Sigmoid colon (tissue), 7 donors: ENCODE results near the gene SDK1. TPM values are rescaled to one million over a fixed set of nuclear protein-coding genes. Genes with fewer than 3 reads are reported as not detected.

Experiments
- DNase-seq: peaks from one replicate; pipeline ENCODE4 v3.0.0-alpha.2; 2019
- H3K27ac ChIP-seq, 4 donors: fragments of 200-600 bp; sonication (generic); one replicate each; pipeline ENCODE4 v1.5.1; 2016 to 2019; ENCODE audit warnings: mild to moderate bottlenecking in 1 of 4
- H3K27me3 ChIP-seq, 3 donors: fragments of 200-600 bp; sonication (generic); one replicate each; pipeline ENCODE4 v1.5.1; 2019; ENCODE audit warnings: mild to moderate bottlenecking in 1 of 3
- H3K36me3 ChIP-seq, 4 donors: fragments of 200-600 bp; sonication (generic); one replicate each; pipeline ENCODE4 v1.5.1; 2016 to 2019
- H3K4me1 ChIP-seq, 4 donors: fragments of 200-600 bp; sonication (generic); one replicate each; pipeline ENCODE4 v1.5.1; 2017 to 2019
- H3K4me3 ChIP-seq, 4 donors: fragments of 200-600 bp; sonication (generic); one replicate each; pipeline ENCODE4 v1.5.1; 2017 to 2019; ENCODE audit warnings: mild to moderate bottlenecking in 2 of 4, moderate library complexity in 1 of 4
- H3K9me3 ChIP-seq, 4 donors: fragments of 200-600 bp in 3 of 4; sonication (generic) in 3 of 4; one replicate each; pipeline versions ENCODE4 v1.5.1 to v1.6.1; 2013 to 2019
- EP300 ChIP-seq, 4 donors: sonication (generic); formaldehyde crosslinking; IDR thresholded peaks; one replicate each; pipeline ENCODE4 v1.6.1; 2017; ENCODE audit warnings: antibody characterized with exemption in 4 of 4
- POLR2A ChIP-seq, 2 donors: fragments of 450-650 bp; IDR thresholded peaks; one replicate each; pipeline ENCODE4 v1.6.1; 2016; ENCODE audit warnings: antibody characterized with exemption in 2 of 2, mild to moderate bottlenecking in 2 of 2, moderate library complexity in 2 of 2
- POLR2AphosphoS5 ChIP-seq, 4 donors: sonication (generic); formaldehyde crosslinking; IDR thresholded peaks; one replicate each; pipeline ENCODE4 v1.6.1; 2017; ENCODE audit warnings: antibody characterized with exemption in 4 of 4
- WGBS, 2 donors: extraction: QIAGEN DNeasy Blood & Tissue Kit; methylation state at CpG; one replicate each; pipeline ENCODE4 v1.1.7; 2013; 5-methylcytosine and 5-hydroxymethylcytosine counted together
- intact Hi-C: fragments of 100-400 bp; cut with DNase I; formaldehyde crosslinking; loops from one replicate; pipeline ENCODE4 v1.15.1; 2023
- polyA plus RNA-seq, 3 donors: library from polyadenylated mRNA; stranded (reverse); fragments of 200-250 nt; gene quantifications; one replicate each; pipeline ENCODE4 v1.2.3, GENCODE V29; 2013
- total RNA-seq, 4 donors: library from RNA; depleted of rRNA; stranded (reverse); fragments of >200 nt; gene quantifications; one replicate each; pipeline ENCODE4 v1.1.0, GENCODE V29; 2016
- TF ChIP-seq, protein P1 (sequence below), 4 experiments: fragments of 450-650 bp in 3 of 4; fragments of 200-600 bp in 1 of 4; IDR thresholded peaks; one replicate each; pipeline ENCODE4 v1.5.1; 2016 to 2019; ENCODE audit warnings: antibody characterized with exemption in 4 of 4, mild to moderate bottlenecking in 3 of 4, moderate library complexity in 2 of 4
- donor health status: healthy with polysubstance abuse.
- donor health status: Bipolar disorder and iron deficiency.
- donor health status: healthy.

SDK1 gene
- total and polyA plus RNA-seq, 7 donors = under 0.01 to 23.0 (median 10.0) TPM; not detected in 1

DNA sequence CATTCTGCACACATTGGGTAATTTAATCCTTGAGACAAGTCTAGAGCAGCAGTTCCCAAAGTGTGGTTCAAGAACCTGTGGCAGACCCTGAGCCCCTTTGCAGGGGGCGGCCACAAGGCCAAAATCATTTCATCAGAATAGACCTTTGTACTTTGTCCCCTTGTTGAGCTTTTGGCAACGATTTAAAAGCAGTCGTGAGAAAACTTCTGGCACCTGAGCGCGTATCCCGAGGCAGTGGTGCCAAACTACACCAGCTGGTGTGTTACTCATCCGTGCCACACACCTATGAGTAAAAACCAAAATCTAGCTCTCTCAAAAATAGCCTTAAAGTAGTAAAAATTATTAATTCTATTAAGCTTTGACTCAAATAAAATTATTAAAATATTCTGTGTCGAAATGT is 306.8 kb downstream of the SDK1 start:
- H3K27me3 ChIP-seq = no peaks in the 10 kb centered on the region
- H3K9me3 ChIP-seq = no peaks in the 10 kb centered on the region
- no peak overlapping the region for H3K27ac ChIP-seq
- DNase-seq = no peak
- no peaks in the 10 kb centered on the region for H3K36me3 ChIP-seq
- 26 to 71% methylated on average over 8 of the region's 8 CpGs for WGBS, 2 donors
- H3K4me3 ChIP-seq = no peak overlapping the region
- TF ChIP-seq POLR2A (IDR thresholded peaks at IDR 0.05) (no peak), POLR2AphosphoS5 (IDR thresholded peaks at IDR 0.05) (no peak), EP300 (IDR thresholded peaks at IDR 0.05) (no peak)
- TF ChIP-seq, protein P1, sequence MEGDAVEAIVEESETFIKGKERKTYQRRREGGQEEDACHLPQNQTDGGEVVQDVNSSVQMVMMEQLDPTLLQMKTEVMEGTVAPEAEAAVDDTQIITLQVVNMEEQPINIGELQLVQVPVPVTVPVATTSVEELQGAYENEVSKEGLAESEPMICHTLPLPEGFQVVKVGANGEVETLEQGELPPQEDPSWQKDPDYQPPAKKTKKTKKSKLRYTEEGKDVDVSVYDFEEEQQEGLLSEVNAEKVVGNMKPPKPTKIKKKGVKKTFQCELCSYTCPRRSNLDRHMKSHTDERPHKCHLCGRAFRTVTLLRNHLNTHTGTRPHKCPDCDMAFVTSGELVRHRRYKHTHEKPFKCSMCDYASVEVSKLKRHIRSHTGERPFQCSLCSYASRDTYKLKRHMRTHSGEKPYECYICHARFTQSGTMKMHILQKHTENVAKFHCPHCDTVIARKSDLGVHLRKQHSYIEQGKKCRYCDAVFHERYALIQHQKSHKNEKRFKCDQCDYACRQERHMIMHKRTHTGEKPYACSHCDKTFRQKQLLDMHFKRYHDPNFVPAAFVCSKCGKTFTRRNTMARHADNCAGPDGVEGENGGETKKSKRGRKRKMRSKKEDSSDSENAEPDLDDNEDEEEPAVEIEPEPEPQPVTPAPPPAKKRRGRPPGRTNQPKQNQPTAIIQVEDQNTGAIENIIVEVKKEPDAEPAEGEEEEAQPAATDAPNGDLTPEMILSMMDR (IDR thresholded peaks at IDR 0.05) = no peak
- H3K4me1 ChIP-seq = no peaks in the 10 kb centered on the region
- intact Hi-C loops = no loop called here

DNA sequence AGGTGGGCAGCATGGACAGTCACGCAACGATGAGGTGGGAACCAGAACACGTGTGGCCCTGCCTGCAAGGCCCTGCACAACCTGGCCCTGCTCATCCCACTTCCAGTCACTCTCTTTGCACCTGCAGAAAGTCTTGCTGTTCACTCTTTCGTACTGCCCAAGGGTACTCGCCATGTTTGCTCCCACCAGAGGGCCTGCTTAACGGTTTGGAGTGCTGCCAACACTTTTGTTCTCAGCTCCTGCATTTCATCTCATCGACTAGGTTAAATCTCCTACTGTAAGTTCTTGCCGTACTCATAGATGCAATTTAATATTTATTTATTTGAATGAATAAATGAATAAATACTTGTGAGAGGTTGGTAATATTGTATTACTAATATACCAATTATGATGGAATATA is 315.3 kb downstream of the SDK1 start:
- Histone ChIP-seq H3K36me3 (no peaks in the 10 kb centered on the region), H3K27ac (no peak overlapping the region), H3K4me3 (no peak overlapping the region), H3K9me3 (no peaks in the 10 kb centered on the region), H3K27me3 (no peaks in the 10 kb centered on the region), H3K4me1 (no peaks in the 10 kb centered on the region)
- no peak for DNase-seq
- TF ChIP-seq EP300 (IDR thresholded peaks at IDR 0.05) (no peak), POLR2AphosphoS5 (IDR thresholded peaks at IDR 0.05) (no peak), POLR2A (IDR thresholded peaks at IDR 0.05) (no peak)
- TF ChIP-seq, protein P1 (IDR thresholded peaks at IDR 0.05) = no peak
- 91 to 94% methylated on average over 8 of the region's 8 CpGs for WGBS, 2 donors
- intact Hi-C loops = no loop called here

DNA sequence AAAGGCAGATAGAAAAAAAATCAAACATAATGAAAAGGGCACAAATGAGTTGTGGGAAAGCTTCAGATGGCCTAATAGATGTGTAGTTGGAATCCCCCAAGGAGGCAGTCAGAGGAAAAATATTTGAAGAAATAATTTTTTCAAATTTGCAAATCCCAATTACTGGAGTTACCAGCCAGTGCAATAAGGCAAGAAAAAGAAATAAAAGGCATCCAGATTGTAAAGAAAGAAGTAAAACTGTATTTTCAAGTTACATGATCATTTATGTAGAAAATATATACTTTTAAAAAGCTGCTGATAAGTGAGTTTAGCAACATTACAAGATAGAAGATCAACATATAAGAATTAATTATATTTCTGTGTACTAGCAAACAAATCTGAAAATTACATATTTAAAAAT is 329.0 kb downstream of the SDK1 start:
- H3K4me3 ChIP-seq = no peak overlapping the region
- no peak overlapping the region for H3K27ac ChIP-seq
- no peaks in the 10 kb centered on the region for H3K27me3 ChIP-seq
- intact Hi-C loops = no loop called here
- peaks cover 0 to 4% (median 0%) of the 10 kb centered on the region in 4 donors for H3K36me3 ChIP-seq
- H3K4me1 ChIP-seq = no peaks in the 10 kb centered on the region
- H3K9me3 ChIP-seq = peaks cover 0 to 11% (median 6%) of the 10 kb centered on the region in 4 donors
- TF ChIP-seq POLR2A (IDR thresholded peaks at IDR 0.05) (no peak), POLR2AphosphoS5 (IDR thresholded peaks at IDR 0.05) (no peak), EP300 (IDR thresholded peaks at IDR 0.05) (no peak)
- TF ChIP-seq, protein P1 (IDR thresholded peaks at IDR 0.05) = no peak
- DNase-seq = no peak

DNA sequence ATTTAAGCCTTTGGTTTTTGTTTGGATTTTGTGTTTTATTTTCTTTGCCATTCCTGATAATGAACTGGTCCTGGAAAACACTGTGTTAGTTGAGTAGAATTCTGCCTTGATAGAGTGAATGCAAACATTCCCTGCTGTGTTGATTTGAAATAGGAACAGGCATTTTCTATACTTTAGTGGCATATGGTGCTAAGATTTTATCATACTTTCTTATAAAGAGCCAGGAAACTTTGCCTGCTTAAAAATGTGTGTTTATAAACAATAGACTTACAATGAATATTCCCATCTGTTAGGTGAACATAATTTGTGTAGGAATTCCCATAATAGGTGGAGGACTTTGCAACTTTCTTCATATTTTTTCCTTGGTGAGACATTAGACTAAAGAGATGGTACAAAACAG is 333.3 kb downstream of the SDK1 start:
- Histone ChIP-seq H3K4me1 (no peaks in the 10 kb centered on the region), H3K36me3 (peaks cover 0 to 2% (median 0%) of the 10 kb centered on the region in 4 donors), H3K27me3 (no peaks in the 10 kb centered on the region), H3K9me3 (peaks cover 0 to 11% (median 6%) of the 10 kb centered on the region in 4 donors), H3K27ac (no peak overlapping the region), H3K4me3 (no peak overlapping the region)
- DNase-seq = no peak
- intact Hi-C loops = no loop called here
- TF ChIP-seq, protein P1 (IDR thresholded peaks at IDR 0.05) = no peak
- TF ChIP-seq POLR2AphosphoS5 (IDR thresholded peaks at IDR 0.05) (no peak), EP300 (IDR thresholded peaks at IDR 0.05) (no peak), POLR2A (IDR thresholded peaks at IDR 0.05) (no peak)

DNA sequence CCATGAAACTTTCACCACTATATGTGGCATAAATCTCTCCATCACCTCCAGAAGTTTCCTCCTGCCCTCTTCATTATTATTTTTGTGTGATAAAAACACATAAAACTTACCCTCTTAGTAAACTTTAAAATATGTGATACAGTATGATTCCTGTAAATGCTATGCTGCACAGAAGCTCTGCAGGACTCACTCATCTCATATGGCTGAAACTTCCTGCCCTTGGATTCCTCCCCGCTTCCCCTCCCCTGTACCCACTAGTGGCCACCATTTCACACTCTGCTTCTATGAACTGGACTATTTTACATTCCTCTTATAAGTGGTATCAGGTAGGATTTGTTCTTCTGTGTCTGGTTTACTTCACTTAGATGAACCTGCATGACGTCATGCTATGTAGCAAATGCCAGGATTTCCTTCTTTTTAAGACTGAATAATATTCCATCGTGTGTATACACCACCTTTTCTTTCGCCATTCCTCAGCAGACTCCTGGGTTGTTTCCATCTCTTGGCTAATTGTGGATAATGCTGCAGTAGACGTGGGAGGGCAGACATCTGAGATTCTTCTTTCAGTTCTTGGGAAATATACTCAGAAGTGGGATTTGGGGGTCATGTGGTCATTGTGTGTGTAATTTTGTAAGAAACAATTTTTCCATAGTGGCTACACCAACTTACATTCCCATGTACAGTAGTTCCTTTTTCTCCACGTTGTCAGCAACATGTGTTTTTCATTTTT is 335.2 kb downstream of the SDK1 start:
- TF ChIP-seq POLR2AphosphoS5 (IDR thresholded peaks at IDR 0.05) = no peak
- TF ChIP-seq, protein P1 (IDR thresholded peaks at IDR 0.05) = no peak
- no peak for TF ChIP-seq POLR2A (IDR thresholded peaks at IDR 0.05)
- no peak for TF ChIP-seq EP300 (IDR thresholded peaks at IDR 0.05)
- Histone ChIP-seq H3K9me3 (no peaks in the 10 kb centered on the region), H3K27me3 (no peaks in the 10 kb centered on the region), H3K27ac (no peak overlapping the region), H3K4me1 (no peaks in the 10 kb centered on the region), H3K36me3 (no peaks in the 10 kb centered on the region), H3K4me3 (no peak overlapping the region)
- WGBS, 2 donors = 81 to 87% methylated on average over 6 of the region's 6 CpGs
- no peak for DNase-seq
- intact Hi-C loops = no loop called here
